DOHH2 (cell line): ENCODE data around the gene MYBPH.

Experiments
- H3F3A ChIP-seq: fragments of 200-600 bp; sonication (generic), shearing (Covaris generic); 2 replicates; pipeline ENCODE4 v1.6.0; 2016; ENCODE audit warnings: antibody characterized with exemption, mild to moderate bottlenecking; ENCODE audit not compliant: control insufficient read depth, insufficient read depth
- H3K27ac ChIP-seq: fragments of 200-600 bp; sonication (generic); 2 replicates; pipeline ENCODE4 v1.5.1; 2014; ENCODE audit warnings: low read depth, mild to moderate bottlenecking, low read length, moderate library complexity
- H3K27me3 ChIP-seq: fragments of 200-600 bp; sonication (generic); 2 replicates; pipeline ENCODE4 v1.6.1; 2014; ENCODE audit warnings: mild to moderate bottlenecking, low read length, mixed read lengths; ENCODE audit not compliant: control insufficient read depth
- H3K36me3 ChIP-seq: fragments of 200-600 bp; sonication (generic); 2 replicates; pipeline ENCODE4 v1.6.1; 2014; ENCODE audit warnings: mild to moderate bottlenecking, low read length, moderate library complexity, mixed read lengths; ENCODE audit not compliant: control insufficient read depth
- H3K4me1 ChIP-seq: fragments of 200-600 bp; sonication (generic); 2 replicates; pipeline ENCODE4 v1.6.1; 2014; ENCODE audit warnings: mild to moderate bottlenecking, low read length, mixed read lengths; ENCODE audit not compliant: control insufficient read depth
- H3K4me2 ChIP-seq: fragments of 200-600 bp; sonication (generic); 2 replicates; pipeline ENCODE4 v1.6.0; 2014; ENCODE audit warnings: mild to moderate bottlenecking, low read length, moderate library complexity
- H3K4me3 ChIP-seq: fragments of 200-600 bp; sonication (generic); 2 replicates; pipeline ENCODE4 v1.5.1; 2014; ENCODE audit warnings: mild to moderate bottlenecking, low read length, mixed read lengths
- H3K79me2 ChIP-seq: fragments of 200-600 bp; sonication (generic); 2 replicates; pipeline ENCODE4 v1.6.1; 2014; ENCODE audit warnings: mild to moderate bottlenecking, low read length, mixed read lengths; ENCODE audit not compliant: control insufficient read depth
- H3K9me2 ChIP-seq: fragments of 200-600 bp; sonication (generic); replicated peaks from 2 replicates; pipeline ENCODE4 v1.6.1; 2014; ENCODE audit warnings: mild to moderate bottlenecking, low read length, mixed read lengths; ENCODE audit not compliant: control insufficient read depth
- H3K9me3 ChIP-seq: fragments of 200-600 bp; sonication (generic); 2 replicates; pipeline ENCODE4 v1.6.1; 2014; ENCODE audit warnings: antibody characterized with exemption, low read length, mixed read lengths; ENCODE audit not compliant: control insufficient read depth, insufficient read depth
- H4K20me1 ChIP-seq: fragments of 200-600 bp; sonication (generic); 2 replicates; pipeline ENCODE4 v1.6.0; 2014; ENCODE audit warnings: low read depth, mild to moderate bottlenecking, antibody characterized with exemption, low read length, moderate library complexity; ENCODE audit not compliant: control insufficient read depth, insufficient read depth
- EZH2phosphoT487 ChIP-seq: fragments of 200-600 bp; sonication (generic); IDR thresholded peaks from 2 replicates; pipeline ENCODE4 v1.6.1; 2017; ENCODE audit warnings: borderline replicate concordance, mild to moderate bottlenecking, antibody characterized with exemption, low read length, moderate library complexity, mixed read lengths
- TF ChIP-seq, protein P1 (sequence below): fragments of 200-600 bp; sonication (generic); IDR thresholded peaks from one replicate; pipeline ENCODE4 v1.5.1; 2014; ENCODE audit warnings: antibody characterized with exemption, mild to moderate bottlenecking, low read depth, low read length; ENCODE audit not compliant: poor library complexity, severe bottlenecking

The MYBPH gene

GRCh38 chr1:203144661-203145060 lies 31.0 kb downstream of the MYBPH start:
- Histone ChIP-seq H3K36me3 (no peaks in the 10 kb centered on the region), H3K27me3 (peaks cover 9% of the 10 kb centered on the region; the same call in 1 of the 2 replicates), H3F3A (no peaks in the 10 kb centered on the region), H3K9me3 (no peaks in the 10 kb centered on the region), H3K79me2 (no peaks in the 10 kb centered on the region), H4K20me1 (no peaks in the 10 kb centered on the region), H3K4me2 (no peak overlapping the region), H3K9me2 (no peaks in the 10 kb centered on the region), H3K4me3 (no peak overlapping the region), H3K4me1 (no peaks in the 10 kb centered on the region), H3K27ac (no peak overlapping the region)
- TF ChIP-seq, protein P1, sequence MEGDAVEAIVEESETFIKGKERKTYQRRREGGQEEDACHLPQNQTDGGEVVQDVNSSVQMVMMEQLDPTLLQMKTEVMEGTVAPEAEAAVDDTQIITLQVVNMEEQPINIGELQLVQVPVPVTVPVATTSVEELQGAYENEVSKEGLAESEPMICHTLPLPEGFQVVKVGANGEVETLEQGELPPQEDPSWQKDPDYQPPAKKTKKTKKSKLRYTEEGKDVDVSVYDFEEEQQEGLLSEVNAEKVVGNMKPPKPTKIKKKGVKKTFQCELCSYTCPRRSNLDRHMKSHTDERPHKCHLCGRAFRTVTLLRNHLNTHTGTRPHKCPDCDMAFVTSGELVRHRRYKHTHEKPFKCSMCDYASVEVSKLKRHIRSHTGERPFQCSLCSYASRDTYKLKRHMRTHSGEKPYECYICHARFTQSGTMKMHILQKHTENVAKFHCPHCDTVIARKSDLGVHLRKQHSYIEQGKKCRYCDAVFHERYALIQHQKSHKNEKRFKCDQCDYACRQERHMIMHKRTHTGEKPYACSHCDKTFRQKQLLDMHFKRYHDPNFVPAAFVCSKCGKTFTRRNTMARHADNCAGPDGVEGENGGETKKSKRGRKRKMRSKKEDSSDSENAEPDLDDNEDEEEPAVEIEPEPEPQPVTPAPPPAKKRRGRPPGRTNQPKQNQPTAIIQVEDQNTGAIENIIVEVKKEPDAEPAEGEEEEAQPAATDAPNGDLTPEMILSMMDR = no peak
- no peak for TF ChIP-seq EZH2phosphoT487

GRCh38 chr1:203143641-203144040 lies 32.0 kb downstream of the MYBPH start:
- Histone ChIP-seq H3K79me2 (no peaks in the 10 kb centered on the region), H3K9me2 (no peaks in the 10 kb centered on the region), H3K4me3 (no peak overlapping the region), H4K20me1 (no peaks in the 10 kb centered on the region), H3K4me1 (no peaks in the 10 kb centered on the region), H3F3A (no peaks in the 10 kb centered on the region), H3K4me2 (no peak overlapping the region), H3K27ac (no peak overlapping the region), H3K36me3 (no peaks in the 10 kb centered on the region), H3K9me3 (no peaks in the 10 kb centered on the region), H3K27me3 (peaks cover 15% of the 10 kb centered on the region; the same call in 1 of the 2 replicates)
- TF ChIP-seq, protein P1 = no peak
- TF ChIP-seq EZH2phosphoT487 = no peak

DNA sequence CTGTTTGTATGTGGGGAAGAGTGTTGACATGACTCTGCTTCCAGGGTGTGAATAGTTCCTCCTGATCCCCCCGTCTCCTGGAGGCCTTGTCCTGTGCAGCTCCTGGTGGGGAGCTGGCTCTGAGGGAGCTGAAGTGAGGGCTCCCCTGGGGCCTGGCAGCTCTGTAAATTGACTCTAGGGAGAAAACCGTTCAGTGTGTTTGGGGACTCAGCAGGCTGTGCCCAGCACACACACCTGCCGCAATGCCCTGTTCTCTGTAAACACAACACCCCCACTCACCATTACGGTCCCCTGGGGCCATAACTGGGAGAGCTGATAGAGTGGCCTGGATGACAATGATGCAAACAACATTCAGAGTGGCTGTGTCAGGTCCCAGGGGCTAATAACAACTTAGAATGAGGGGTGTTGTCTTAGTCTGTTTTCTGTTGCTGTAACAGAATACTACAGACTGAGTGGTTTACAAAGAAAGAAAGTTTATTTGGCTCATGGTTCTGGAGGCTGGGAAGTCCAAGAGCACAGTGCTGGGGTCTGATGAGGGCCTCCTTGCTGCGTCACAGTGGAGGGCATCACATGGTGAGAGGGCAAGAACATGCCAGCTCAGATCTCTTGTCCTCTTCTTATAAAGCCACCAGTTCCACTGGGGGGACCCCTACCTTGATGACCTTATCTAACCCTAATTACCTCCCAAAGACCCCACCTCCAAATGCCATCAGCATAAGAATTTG lies 32.8 kb downstream of the MYBPH start:
- Histone ChIP-seq H3K27ac (no peak overlapping the region), H3K9me3 (no peaks in the 10 kb centered on the region), H3F3A (no peaks in the 10 kb centered on the region), H3K79me2 (no peaks in the 10 kb centered on the region), H3K4me2 (no peak overlapping the region), H4K20me1 (no peaks in the 10 kb centered on the region), H3K36me3 (no peaks in the 10 kb centered on the region), H3K27me3 (peaks cover 22% of the 10 kb centered on the region), H3K9me2 (no peaks in the 10 kb centered on the region), H3K4me1 (no peaks in the 10 kb centered on the region), H3K4me3 (no peak overlapping the region)
- TF ChIP-seq EZH2phosphoT487 = no peak
- TF ChIP-seq, protein P1 = no peak
